Effector CD8-positive, alpha-beta T cell (primary cell): ENCODE results near the gene ETFA.

Experiments used
- DNase-seq: peaks from one replicate; lab custom pipeline; 2025; lab: John Stamatoyannopoulos, UW

Gene ETFA

DNA sequence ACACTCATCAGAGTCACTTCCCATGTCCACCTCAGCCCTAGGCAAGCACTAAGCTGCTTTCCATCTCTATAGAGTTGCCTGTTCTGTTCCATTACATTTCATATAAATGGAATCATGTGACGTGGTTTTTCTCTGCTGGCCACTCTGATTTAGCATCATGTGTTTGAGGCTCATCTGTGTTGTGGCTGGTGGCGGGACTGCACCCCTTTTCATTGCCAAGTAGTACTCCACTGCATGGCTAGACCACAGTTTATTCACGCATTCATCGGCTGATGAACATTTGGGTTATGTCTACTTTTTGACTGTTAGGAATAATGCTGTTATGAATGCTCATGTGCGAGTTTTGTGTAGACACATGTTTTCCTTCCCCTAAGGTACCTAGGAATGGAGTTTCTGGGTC lies 136.6 kb downstream of the ETFA start:
- no peak for DNase-seq

GRCh38 chr15:76173317-76173834 lies 137.9 kb downstream of the ETFA start:
- no peak for DNase-seq

GRCh38 chr15:76172782-76173181 lies 138.5 kb downstream of the ETFA start:
- DNase-seq, result no peak

- DNase-seq, result no peak
Measured at GRCh38 chr15:76169911-76170800, 141.1 kb downstream of the ETFA start.

DNA sequence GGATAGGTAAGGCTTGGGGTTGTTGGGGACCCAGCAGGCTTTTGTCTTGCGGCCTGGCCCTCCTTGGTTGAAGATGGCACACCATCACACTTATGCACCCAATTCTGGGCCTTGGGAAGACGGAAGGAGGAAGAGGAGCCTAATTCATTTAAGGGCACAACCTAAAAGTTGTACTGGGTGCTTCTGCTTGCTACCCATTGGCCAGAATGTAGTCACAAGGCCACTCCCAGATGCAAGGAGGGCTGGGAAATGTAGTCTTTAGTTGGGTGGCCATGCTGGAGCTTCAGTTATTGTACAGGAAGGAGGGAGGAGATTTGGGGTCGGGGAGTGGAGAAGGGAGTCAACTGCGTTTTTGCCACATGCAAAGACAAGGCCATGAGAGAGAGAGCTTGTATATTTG lies 142.3 kb downstream of the ETFA start:
- DNase-seq, result no peak

GRCh38 chr15:76168237-76168984 lies 142.9 kb downstream of the ETFA start:
- DNase-seq, result no peak

DNA sequence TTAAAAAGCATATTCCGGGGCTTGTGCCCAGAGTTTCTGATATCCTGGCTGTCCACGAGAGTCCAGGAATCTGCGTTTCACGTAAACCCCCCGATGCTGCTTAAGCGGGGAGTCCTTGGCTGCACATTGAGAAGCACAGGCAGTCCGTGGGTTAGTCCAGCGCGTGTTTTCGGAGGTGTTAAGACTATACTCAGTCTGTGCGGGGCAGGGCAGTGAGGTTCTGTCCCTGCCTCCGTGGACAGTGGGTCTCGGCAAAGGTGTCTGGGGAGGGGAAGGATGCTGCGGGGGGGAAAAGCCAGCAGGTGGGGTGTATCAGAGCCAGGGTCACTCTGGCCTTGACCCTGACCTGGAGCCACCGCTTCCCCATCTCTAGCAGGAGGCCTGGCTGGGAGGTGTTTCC lies 145.3 kb downstream of the ETFA start:
- DNase-seq, result no peak
